Keratinocyte (primary cell): ENCODE measurements around the gene CDON. TPM values are rescaled to one million over a fixed set of nuclear protein-coding genes. Genes with fewer than 3 reads are reported as not detected.

Experiments used
- DNase-seq: peaks from one replicate; pipeline ENCODE4 v3.0.0-alpha.2; 2011; ENCODE audit warnings: low read depth, missing footprints, low spot score
- FAIRE-seq: peaks from 2 replicates; lab custom pipeline; 2011; peaks lifted over from hg19 to GRCh38; lab: Jason Lieb, UNC
- H2AFZ ChIP-seq: 2 replicates; pipeline ENCODE4 v1.6.0; 2012; ENCODE audit warnings: low read length, control low read depth, inconsistent platforms; ENCODE audit not compliant: control insufficient read depth
- H3K27ac ChIP-seq: 2 replicates; pipeline ENCODE4 v1.5.1; 2011; ENCODE audit warnings: low read length; ENCODE audit not compliant: control insufficient read depth, insufficient read depth
- H3K27me3 ChIP-seq: 3 replicates; pipeline ENCODE4 v1.6.0; 2011; ENCODE audit warnings: low read length; ENCODE audit not compliant: control insufficient read depth, insufficient read depth; ENCODE audit errors: extremely low read depth
- H3K36me3 ChIP-seq, 2 experiments: 2 replicates in 1 of 2; 3 replicates in 1 of 2; pipeline ENCODE4 v1.5.1; 2011; ENCODE audit warnings: low read length in 2 of 2, mild to moderate bottlenecking in 1 of 2; ENCODE audit not compliant: control insufficient read depth in 2 of 2, insufficient read depth in 2 of 2; ENCODE audit errors: extremely low read depth in 1 of 2
- H3K4me1 ChIP-seq: 3 replicates; pipeline ENCODE4 v1.5.1; 2011; ENCODE audit warnings: low read length; ENCODE audit not compliant: control insufficient read depth, insufficient read depth; ENCODE audit errors: extremely low read depth
- H3K4me2 ChIP-seq: 3 replicates; pipeline ENCODE4 v1.6.0; 2011; ENCODE audit warnings: low read depth, low read length; ENCODE audit not compliant: control insufficient read depth, insufficient read depth; ENCODE audit errors: extremely low read depth
- H3K4me3 ChIP-seq, 3 experiments: fragments of 200-600 bp in 1 of 3; sonication (generic) in 1 of 3; 2 replicates in 2 of 3; 3 replicates in 1 of 3; pipeline ENCODE4 v1.5.1; 2011 to 2016; ENCODE audit warnings: low read length in 3 of 3, mild to moderate bottlenecking in 3 of 3, control low read depth in 2 of 3, inconsistent platforms in 1 of 3, low read depth in 1 of 3, mixed read lengths in 1 of 3, mixed run types in 1 of 3, moderate library complexity in 1 of 3; ENCODE audit not compliant: control insufficient read depth in 2 of 3, insufficient read depth in 2 of 3; ENCODE audit errors: extremely low read depth in 1 of 3
- H3K79me2 ChIP-seq: 2 replicates; pipeline ENCODE4 v1.6.0; 2012; ENCODE audit warnings: low read length; ENCODE audit not compliant: control insufficient read depth, insufficient read depth
- H3K9ac ChIP-seq: 3 replicates; pipeline ENCODE4 v1.6.0; 2011; ENCODE audit warnings: low read length; ENCODE audit not compliant: control insufficient read depth, insufficient read depth; ENCODE audit errors: extremely low read depth
- H3K9me1 ChIP-seq: 3 replicates; pipeline ENCODE4 v1.6.0; 2011; ENCODE audit warnings: low read length; ENCODE audit not compliant: control insufficient read depth, insufficient read depth; ENCODE audit errors: extremely low read depth
- H3K9me3 ChIP-seq: 2 replicates; pipeline ENCODE4 v1.5.1; 2012; ENCODE audit warnings: low read depth, low read length; ENCODE audit not compliant: control insufficient read depth
- H4K20me1 ChIP-seq: 3 replicates; pipeline ENCODE4 v1.6.0; 2011; ENCODE audit warnings: low read length; ENCODE audit not compliant: control insufficient read depth, insufficient read depth; ENCODE audit errors: extremely low read depth
- EZH2 ChIP-seq: IDR thresholded peaks from one replicate; pipeline ENCODE4 v1.6.1; 2012; ENCODE audit warnings: inconsistent platforms, mild to moderate bottlenecking, low read length, moderate library complexity
- dilution Hi-C: fragments of 300-500 bp; cut with MboI; formaldehyde crosslinking; loops from one replicate; pipeline ENCODE4 v1.7.0; 2020; ENCODE audit warnings: low sequenced_read_pairs; ENCODE audit not compliant: extremely low pct_ligation_motif_present
- polyA plus RNA-seq, 5 experiments: library from polyadenylated mRNA; depleted of rRNA in 3 of 5; stranded (reverse) in 3 of 5; stranded (forward) in 1 of 5; unstranded in 1 of 5; fragments of >200 nt; gene quantifications; 1 replicate in 1 of 5; 2 replicates in 3 of 5; 3 replicates in 1 of 5; pipeline versions ENCODE4 v1.2.1 to v1.2.3, GENCODE V29; 2011 to 2012; ENCODE audit warnings: missing spikeins in 2 of 5, low read depth in 1 of 5, low replicate concordance in 1 of 5
- TF ChIP-seq, protein P1 (sequence below), 3 experiments: IDR thresholded peaks in 1 of 3; conservative IDR thresholded peaks in 1 of 3; optimal IDR thresholded peaks in 1 of 3; 2 replicates in 2 of 3; 3 replicates in 1 of 3; pipeline versions ENCODE3 to v1.5.1; 2011; ENCODE audit warnings: low read length in 3 of 3, mild to moderate bottlenecking in 3 of 3, moderate library complexity in 2 of 3, control low read depth in 1 of 3, inconsistent platforms in 1 of 3; ENCODE audit not compliant: insufficient read depth in 2 of 3; ENCODE audit errors: extremely low read depth in 1 of 3

Gene CDON
- polyA plus RNA-seq, 1 donor (not counting 4 experiments of a cell fraction or from before 2014, with no cell fraction given), result 1.0 TPM

DNA sequence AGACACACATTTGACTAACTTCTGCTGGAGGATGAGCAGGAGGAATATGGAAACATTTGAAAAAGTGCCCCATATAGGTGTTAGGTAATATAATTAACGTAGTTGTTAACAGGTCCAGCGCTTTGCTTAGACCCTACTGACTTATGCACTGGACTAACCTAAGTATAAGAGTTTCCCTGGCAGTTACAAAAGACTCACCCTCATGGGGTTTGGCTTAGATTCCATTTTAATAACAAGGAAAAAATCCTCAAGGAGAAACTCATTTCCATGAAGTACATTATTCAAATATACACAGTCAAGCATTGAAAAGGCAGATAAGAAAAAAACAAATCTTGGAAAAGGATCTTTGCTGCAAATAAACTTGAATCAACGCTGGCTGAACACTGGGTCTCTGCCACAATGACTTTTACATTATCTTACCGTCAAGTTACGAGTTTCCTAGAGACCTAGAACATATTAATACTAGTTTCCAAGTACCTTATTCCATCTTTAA lies 27.7 kb downstream of the CDON start:
- FAIRE-seq (no peak), DNase-seq (no peak)
- H3K4me1 ChIP-seq, result no peaks in the 10 kb centered on the region
- H3K9ac ChIP-seq, result no peak overlapping the region
- no peak overlapping the region for H3K4me3 ChIP-seq
- no peak overlapping the region for H3K27ac ChIP-seq
- H3K4me2 ChIP-seq, result no peak overlapping the region
- no peaks in the 10 kb centered on the region for H3K79me2 ChIP-seq
- no peaks in the 10 kb centered on the region for H4K20me1 ChIP-seq
- no peaks in the 10 kb centered on the region for H3K36me3 ChIP-seq
- no peak overlapping the region for H2AFZ ChIP-seq
- no peaks in the 10 kb centered on the region for H3K9me3 ChIP-seq
- H3K9me1 ChIP-seq, result no peaks in the 10 kb centered on the region
- H3K27me3 ChIP-seq, result no peaks in the 10 kb centered on the region
- TF ChIP-seq EZH2, result no peak
- TF ChIP-seq, protein P1, sequence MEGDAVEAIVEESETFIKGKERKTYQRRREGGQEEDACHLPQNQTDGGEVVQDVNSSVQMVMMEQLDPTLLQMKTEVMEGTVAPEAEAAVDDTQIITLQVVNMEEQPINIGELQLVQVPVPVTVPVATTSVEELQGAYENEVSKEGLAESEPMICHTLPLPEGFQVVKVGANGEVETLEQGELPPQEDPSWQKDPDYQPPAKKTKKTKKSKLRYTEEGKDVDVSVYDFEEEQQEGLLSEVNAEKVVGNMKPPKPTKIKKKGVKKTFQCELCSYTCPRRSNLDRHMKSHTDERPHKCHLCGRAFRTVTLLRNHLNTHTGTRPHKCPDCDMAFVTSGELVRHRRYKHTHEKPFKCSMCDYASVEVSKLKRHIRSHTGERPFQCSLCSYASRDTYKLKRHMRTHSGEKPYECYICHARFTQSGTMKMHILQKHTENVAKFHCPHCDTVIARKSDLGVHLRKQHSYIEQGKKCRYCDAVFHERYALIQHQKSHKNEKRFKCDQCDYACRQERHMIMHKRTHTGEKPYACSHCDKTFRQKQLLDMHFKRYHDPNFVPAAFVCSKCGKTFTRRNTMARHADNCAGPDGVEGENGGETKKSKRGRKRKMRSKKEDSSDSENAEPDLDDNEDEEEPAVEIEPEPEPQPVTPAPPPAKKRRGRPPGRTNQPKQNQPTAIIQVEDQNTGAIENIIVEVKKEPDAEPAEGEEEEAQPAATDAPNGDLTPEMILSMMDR (optimal IDR thresholded peaks at IDR 0.05 in 1 of 3, IDR thresholded peaks at IDR 0.05 in 1 of 3, conservative IDR thresholded peaks at IDR 0.05 in 1 of 3; ENCODE audit: extremely low read depth in 1 of 3, insufficient read depth in 2 of 3, low read length in 3 of 3), result no peak
- dilution Hi-C loops, result no loop called here

DNA sequence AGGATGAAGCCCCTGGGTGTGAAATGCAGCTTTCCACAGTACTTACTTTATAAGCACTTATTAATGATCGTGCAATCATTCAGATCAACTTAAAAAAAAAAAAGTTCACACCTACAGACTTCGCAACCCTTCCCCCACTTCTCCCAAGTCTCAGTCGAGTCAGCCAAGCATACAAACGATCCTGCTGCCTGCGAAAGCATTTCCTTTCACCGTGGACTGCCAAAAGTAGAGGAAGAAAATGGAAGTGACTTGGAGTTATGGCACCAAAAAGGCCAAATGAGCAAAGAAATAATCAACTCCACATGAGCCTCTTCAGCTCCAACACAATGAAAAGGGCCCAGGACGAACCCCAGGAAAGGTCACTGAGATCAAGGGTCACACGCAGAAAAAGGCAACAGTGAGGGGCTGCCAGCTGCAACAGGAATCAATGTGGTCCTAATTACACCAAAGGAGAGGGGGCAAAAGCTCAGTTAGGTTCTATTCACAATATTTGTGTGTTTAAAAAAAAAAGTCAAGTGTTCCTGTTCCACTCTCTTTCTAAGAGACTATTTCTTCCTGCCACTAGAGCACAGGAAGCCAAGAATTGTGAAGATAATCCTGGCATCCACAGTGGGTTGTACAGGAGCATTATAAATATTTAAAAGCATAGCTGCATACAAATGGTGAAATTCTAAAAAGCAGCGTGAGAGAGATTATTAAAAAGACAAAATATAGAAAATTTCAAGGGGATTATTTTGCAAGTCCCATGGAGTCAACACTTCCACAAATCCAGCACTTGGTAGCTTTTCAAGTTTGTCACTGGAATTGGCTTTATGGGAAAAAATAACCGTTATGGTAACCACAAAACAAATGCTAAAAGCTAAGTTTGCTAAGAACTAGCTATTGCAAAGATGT lies 28.4 kb downstream of the CDON start:
- H3K27ac ChIP-seq, result no peak overlapping the region
- no peaks in the 10 kb centered on the region for H4K20me1 ChIP-seq
- no peaks in the 10 kb centered on the region for H3K9me3 ChIP-seq
- no peaks in the 10 kb centered on the region for H3K9me1 ChIP-seq
- H3K4me3 ChIP-seq, result no peak overlapping the region
- DNase-seq, result no peak
- H2AFZ ChIP-seq, result no peak overlapping the region
- H3K79me2 ChIP-seq, result no peaks in the 10 kb centered on the region
- H3K27me3 ChIP-seq, result no peaks in the 10 kb centered on the region
- H3K36me3 ChIP-seq, result no peaks in the 10 kb centered on the region
- dilution Hi-C loops, result no loop called here
- no peak overlapping the region for H3K4me2 ChIP-seq
- no peaks in the 10 kb centered on the region for H3K4me1 ChIP-seq
- no peak for FAIRE-seq
- TF ChIP-seq, protein P1 (optimal IDR thresholded peaks at IDR 0.05 in 1 of 3, IDR thresholded peaks at IDR 0.05 in 1 of 3, conservative IDR thresholded peaks at IDR 0.05 in 1 of 3; ENCODE audit: extremely low read depth in 1 of 3, insufficient read depth in 2 of 3, low read length in 3 of 3), result no peak
- TF ChIP-seq EZH2, result no peak
- no peak overlapping the region for H3K9ac ChIP-seq
